M059J (cell line): Measurements from ENCODE around the gene GSTA3. TPM values are rescaled to one million over a fixed set of nuclear protein-coding genes. Genes with fewer than 3 reads are reported as not detected.
"Not testable (repeated sequence)": the region's sequence is repeated elsewhere in the genome, so short reads cannot be mapped to it uniquely, and the experiment has no call there.

Experiments used
- DNase-seq: peaks from one replicate; pipeline ENCODE4 v3.0.0-alpha.2; 2012; ENCODE audit warnings: low read depth
- total RNA-seq: library from RNA; depleted of rRNA; stranded (reverse); fragments of >200 nt; shearing (Covaris generic); gene quantifications from 2 replicates; pipeline ENCODE4 v1.2.3, GENCODE V29; 2014

The GSTA3 gene
- total RNA-seq, 1 experiment from 2014 or later = 2.4 TPM

GRCh38 chr6:52914516-52914915 lies 5.0 kb upstream of the GSTA3 start:
- DNase-seq = peak; percentile 68

GRCh38 chr6:52910091-52910490 lies 593 bp upstream of the GSTA3 start:
- peak; percentile 85 for DNase-seq

- DNase-seq = peak; percentile 56
Measured at GRCh38 chr6:52909131-52909530, 367 bp downstream of the GSTA3 start.

- DNase-seq = no peak
Measured at GRCh38 chr6:52908526-52908925, 972 bp downstream of the GSTA3 start.

GRCh38 chr6:52904562-52905279 lies 4.8 kb downstream of the GSTA3 start:
- DNase-seq = peak; percentile 34

- DNase-seq = peak; percentile 86
Measured at GRCh38 chr6:52900536-52900935, 9.0 kb downstream of the GSTA3 start.

- DNase-seq = not testable (repeated sequence)
Measured at GRCh38 chr6:52895790-52896189, 13.7 kb downstream of the GSTA3 start.

- DNase-seq = no peak
Measured at GRCh38 chr6:52894285-52894684, 15.2 kb downstream of the GSTA3 start.

GRCh38 chr6:52893803-52894202 lies 15.7 kb downstream of the GSTA3 start:
- no peak for DNase-seq

GRCh38 chr6:52893221-52893620 lies 16.3 kb downstream of the GSTA3 start:
- no peak for DNase-seq

- DNase-seq = no peak
Measured at GRCh38 chr6:52890018-52890417, 19.5 kb downstream of the GSTA3 start.

GRCh38 chr6:52887910-52888524 lies 21.5 kb downstream of the GSTA3 start:
- DNase-seq = peak; percentile 52

- peak; percentile 84 for DNase-seq
Measured at GRCh38 chr6:52881996-52882841, 27.3 kb downstream of the GSTA3 start.

- no peak for DNase-seq
Measured at GRCh38 chr6:52881662-52881995, 27.9 kb downstream of the GSTA3 start.

GRCh38 chr6:52877786-52878185 lies 31.7 kb downstream of the GSTA3 start:
- no peak for DNase-seq

- DNase-seq = peak; percentile 93
Measured at GRCh38 chr6:52877168-52877567, 32.3 kb downstream of the GSTA3 start.

GRCh38 chr6:52876056-52876787 lies 33.3 kb downstream of the GSTA3 start:
- DNase-seq = peak; percentile 63

GRCh38 chr6:52872031-52872430 lies 37.5 kb downstream of the GSTA3 start:
- no peak for DNase-seq

GRCh38 chr6:52871621-52872020 lies 37.9 kb downstream of the GSTA3 start:
- DNase-seq = no peak

- DNase-seq = peak; percentile 68
Measured at GRCh38 chr6:52870335-52871091, 39.0 kb downstream of the GSTA3 start.

- not testable (repeated sequence) for DNase-seq
Measured at GRCh38 chr6:52868899-52869298, 40.6 kb downstream of the GSTA3 start.
